ENCODE measurements around the gene C11orf24.

C11orf24 gene

DNA sequence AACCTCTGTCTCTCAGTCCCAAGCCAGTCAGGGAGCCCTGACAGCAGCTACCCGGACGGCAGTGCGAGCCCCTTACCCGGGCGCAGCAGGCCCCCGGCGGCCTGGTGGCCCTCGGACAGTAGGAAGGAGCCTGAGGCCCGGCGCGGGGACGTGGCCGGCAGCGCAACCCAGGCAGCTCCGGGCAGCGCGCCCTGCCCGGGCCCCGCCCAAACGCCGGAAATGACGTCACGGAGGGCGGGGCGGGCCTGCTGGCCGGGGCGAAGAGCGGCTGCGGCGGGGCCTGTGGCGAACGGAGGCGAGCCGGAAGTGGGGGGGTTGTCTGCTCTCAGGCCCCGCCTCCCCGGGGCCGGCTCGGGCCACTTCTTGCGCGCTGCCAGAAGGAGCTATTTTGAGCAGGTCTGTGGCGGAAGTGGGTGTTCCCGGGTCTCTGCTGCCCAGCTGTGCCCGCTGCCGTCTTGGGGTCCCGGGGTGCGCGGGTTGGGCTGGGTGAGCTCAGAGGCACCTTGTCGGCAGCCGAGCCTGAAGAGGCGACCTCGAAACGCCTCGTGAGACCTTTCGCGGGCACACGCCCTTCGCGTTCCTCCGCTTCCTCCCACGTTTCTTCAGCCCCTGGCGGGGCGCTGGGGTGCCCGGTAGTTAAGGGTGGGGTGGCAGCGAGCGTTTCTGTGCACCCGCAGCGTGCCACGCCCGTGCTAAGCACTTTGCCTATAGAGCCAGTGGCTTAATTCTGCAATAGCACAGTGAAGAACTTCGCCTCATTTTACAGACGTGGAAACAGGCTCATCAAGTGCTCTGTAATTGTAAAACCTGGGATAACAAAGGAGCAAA, at the start of gene C11orf24:
Gene C11orf24 (minus strand): TSS at position 193 of the 828 bp plus-strand sequence. CDS start 8,206 bp downstream, outside the sequence.
- Histone ChIP-seq H3K4me3 (ENCODE audit: low read depth, low read length) (peak within 1 kb of the TSS; percentile 96), H3K36me3 (ENCODE audit: insufficient read depth, low read length) (peaks cover 6% of the 10 kb centered on the region; the same call in 1 of the 2 replicates), H2AFZ (ENCODE audit: low read length, unreplicated experiment) (peak within 1 kb of the TSS; percentile 66), H3K27ac (ENCODE audit: low read depth, low read length) (peak within 1 kb of the TSS; percentile 80), H3K4me1 (ENCODE audit: control insufficient read depth, insufficient read depth, low read length, unreplicated experiment) (peaks cover 20% of the 10 kb centered on the region), H3K79me2 (ENCODE audit: control insufficient read depth, insufficient read depth, low read length, unreplicated experiment) (peaks cover 37% of the 10 kb centered on the region), H3K27me3 (ENCODE audit: insufficient read depth, low read length) (no peaks in the 10 kb centered on the region)

GRCh38 chr11:68317147-68317785, 45.5 kb upstream of the C11orf24 start:
- H3K4me3 ChIP-seq (ENCODE audit: low read depth, low read length), result no peak overlapping the region
- no peak overlapping the region for H2AFZ ChIP-seq (ENCODE audit: low read length, unreplicated experiment)
- no peaks in the 10 kb centered on the region for H3K27me3 ChIP-seq (ENCODE audit: insufficient read depth, low read length)
- H3K36me3 ChIP-seq (ENCODE audit: insufficient read depth, low read length), result no peaks in the 10 kb centered on the region
- peaks cover 12% of the 10 kb centered on the region for H3K4me1 ChIP-seq (ENCODE audit: control insufficient read depth, insufficient read depth, low read length, unreplicated experiment)
- peaks cover 11% of the 10 kb centered on the region for H3K79me2 ChIP-seq (ENCODE audit: control insufficient read depth, insufficient read depth, low read length, unreplicated experiment)
- no peak overlapping the region for H3K27ac ChIP-seq (ENCODE audit: low read depth, low read length)

DNA sequence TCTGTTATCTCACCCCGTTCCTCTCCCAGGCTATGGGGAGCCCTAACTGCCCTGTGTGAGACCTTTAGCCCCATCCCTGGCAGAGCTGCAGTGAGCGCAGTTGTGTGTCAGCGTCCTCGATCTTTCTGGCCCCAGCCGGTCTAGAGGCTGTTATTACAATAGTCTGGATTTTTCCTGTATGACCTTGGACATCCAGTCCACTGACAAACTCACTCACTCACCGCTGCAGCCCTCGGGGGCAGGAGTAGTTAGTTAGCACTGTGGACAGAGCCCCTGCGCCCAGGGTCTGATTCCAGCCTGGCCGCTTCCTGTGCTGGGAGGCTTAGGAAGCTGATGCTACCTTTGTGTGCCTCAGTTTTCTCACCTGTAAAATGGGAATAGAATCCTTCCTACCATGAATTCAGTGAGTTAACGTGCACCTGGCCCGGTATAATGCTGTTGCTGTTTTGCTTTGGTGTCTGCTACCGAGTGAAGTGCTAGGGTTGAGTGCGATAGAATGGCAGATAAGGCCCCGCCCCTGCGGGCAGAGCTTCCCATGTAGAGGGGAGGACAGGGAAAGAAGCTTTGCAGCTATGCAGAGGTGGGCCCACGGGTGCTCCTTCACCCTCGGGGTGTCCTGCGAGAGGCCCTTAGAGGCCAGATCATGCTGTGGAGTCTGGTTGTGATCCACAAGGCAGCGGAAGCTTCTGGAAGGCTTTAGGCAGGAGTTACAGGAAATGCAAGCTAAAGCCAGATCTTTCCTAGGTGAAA, 43.6 kb upstream of the C11orf24 start:
- no peaks in the 10 kb centered on the region for H3K36me3 ChIP-seq (ENCODE audit: insufficient read depth, low read length)
- no peak overlapping the region for H2AFZ ChIP-seq (ENCODE audit: low read length, unreplicated experiment)
- H3K4me1 ChIP-seq (ENCODE audit: control insufficient read depth, insufficient read depth, low read length, unreplicated experiment), result peaks cover 12% of the 10 kb centered on the region
- no peaks in the 10 kb centered on the region; the same call in 1 of the 2 replicates for H3K27me3 ChIP-seq (ENCODE audit: insufficient read depth, low read length)
- peaks cover 11% of the 10 kb centered on the region for H3K79me2 ChIP-seq (ENCODE audit: control insufficient read depth, insufficient read depth, low read length, unreplicated experiment)
- peak overlapping the region; percentile 92 for H3K4me3 ChIP-seq (ENCODE audit: low read depth, low read length)
- H3K27ac ChIP-seq (ENCODE audit: low read depth, low read length), result peak overlapping the region; percentile 52; the same call in 1 of the 2 replicates

DNA sequence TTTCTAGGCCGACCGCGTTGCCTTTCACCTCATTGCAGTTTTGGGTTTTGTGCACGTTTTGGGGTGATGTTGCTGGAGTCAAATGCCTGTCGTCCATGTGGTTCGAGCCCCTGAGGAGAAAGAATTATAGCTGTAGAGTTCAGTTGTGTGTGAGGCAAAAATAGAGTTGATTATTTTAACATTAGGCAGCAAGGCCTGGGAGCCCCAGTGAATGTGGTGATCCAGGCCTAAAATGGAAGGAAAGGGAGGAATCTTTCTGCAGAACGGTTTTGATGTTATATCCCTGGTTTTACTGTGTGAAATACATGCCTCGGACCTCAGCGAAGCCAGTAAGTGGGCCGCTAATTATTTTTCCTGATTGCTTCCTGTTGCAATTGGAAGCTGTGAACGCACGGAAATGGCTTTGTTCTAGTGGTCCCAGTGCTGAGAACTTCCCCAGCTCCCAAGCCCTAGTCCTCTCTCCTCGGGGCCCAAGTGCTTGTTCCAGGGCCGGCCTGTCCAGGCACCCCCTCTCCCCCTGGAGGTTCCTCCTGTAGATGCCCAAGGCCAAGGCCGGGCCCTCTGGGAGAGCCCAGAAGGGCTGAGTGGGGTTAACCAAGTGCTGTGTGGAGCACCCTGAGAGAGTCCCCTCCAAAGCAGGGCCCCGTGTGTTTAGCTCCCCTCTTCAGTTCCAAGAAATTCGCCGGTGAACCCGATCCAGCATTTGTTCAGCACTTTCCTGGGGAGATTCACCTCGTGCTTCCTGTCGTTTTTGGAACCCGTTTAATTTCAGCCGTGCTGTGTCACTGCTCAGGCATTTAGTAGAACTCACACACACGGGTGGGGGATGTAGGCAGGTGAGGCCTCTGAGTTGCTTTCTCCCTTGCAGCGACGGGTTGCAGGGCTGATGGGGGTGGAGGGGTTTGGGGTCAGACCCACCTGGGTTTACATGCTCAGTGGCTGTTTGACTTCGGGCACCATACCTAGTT, 42.7 kb upstream of the C11orf24 start:
- Histone ChIP-seq H2AFZ (ENCODE audit: low read length, unreplicated experiment) (no peak overlapping the region), H3K27ac (ENCODE audit: low read depth, low read length) (peak overlapping the region; percentile 52), H3K36me3 (ENCODE audit: insufficient read depth, low read length) (no peaks in the 10 kb centered on the region), H3K79me2 (ENCODE audit: control insufficient read depth, insufficient read depth, low read length, unreplicated experiment) (peaks cover 11% of the 10 kb centered on the region), H3K4me3 (ENCODE audit: low read depth, low read length) (peak overlapping the region; percentile 92), H3K4me1 (ENCODE audit: control insufficient read depth, insufficient read depth, low read length, unreplicated experiment) (peaks cover 12% of the 10 kb centered on the region), H3K27me3 (ENCODE audit: insufficient read depth, low read length) (no peaks in the 10 kb centered on the region; the same call in 1 of the 2 replicates)

DNA sequence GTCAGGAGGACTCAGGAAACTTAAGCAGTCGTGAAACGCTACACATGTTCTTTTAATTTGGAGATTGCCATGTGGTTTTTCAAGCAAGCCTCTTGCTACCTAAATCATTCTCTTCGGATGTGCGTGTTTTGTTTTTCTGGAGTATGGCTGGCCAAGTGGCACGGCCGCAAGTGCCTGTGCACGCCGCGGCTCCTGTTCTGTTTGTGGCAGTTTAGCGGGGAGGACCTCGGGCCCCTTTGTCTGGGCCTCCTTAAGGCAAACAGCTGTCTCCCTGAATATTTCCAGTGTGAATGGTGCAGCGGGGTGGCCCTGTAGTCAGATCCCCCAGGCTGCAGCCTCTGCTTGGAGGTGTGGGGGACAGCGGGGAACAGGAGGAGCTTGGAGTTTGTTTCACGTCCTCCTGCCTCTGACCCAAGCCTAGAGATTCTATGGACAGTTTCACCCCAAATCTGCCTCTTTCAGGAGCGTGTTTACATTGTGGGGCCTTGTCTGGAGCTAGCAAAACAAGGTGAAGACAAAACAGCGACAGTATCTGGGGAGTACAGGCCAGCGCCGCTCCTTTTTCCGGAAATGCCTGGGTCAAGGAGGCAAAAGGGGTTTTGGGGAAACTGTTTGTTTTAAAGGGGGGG, 41.9 kb upstream of the C11orf24 start:
- no peaks in the 10 kb centered on the region; the same call in 1 of the 2 replicates for H3K27me3 ChIP-seq (ENCODE audit: insufficient read depth, low read length)
- peak overlapping the region; percentile 92 for H3K4me3 ChIP-seq (ENCODE audit: low read depth, low read length)
- peaks cover 12% of the 10 kb centered on the region for H3K4me1 ChIP-seq (ENCODE audit: control insufficient read depth, insufficient read depth, low read length, unreplicated experiment)
- peak overlapping the region; percentile 93 for H2AFZ ChIP-seq (ENCODE audit: low read length, unreplicated experiment)
- H3K36me3 ChIP-seq (ENCODE audit: insufficient read depth, low read length), result no peaks in the 10 kb centered on the region
- H3K79me2 ChIP-seq (ENCODE audit: control insufficient read depth, insufficient read depth, low read length, unreplicated experiment), result peaks cover 11% of the 10 kb centered on the region
- H3K27ac ChIP-seq (ENCODE audit: low read depth, low read length), result no peak overlapping the region

GRCh38 chr11:68312780-68313573, 41.2 kb upstream of the C11orf24 start:
- Histone ChIP-seq H2AFZ (ENCODE audit: low read length, unreplicated experiment) (peak overlapping the region; percentile 93), H3K36me3 (ENCODE audit: insufficient read depth, low read length) (no peaks in the 10 kb centered on the region), H3K27ac (ENCODE audit: low read depth, low read length) (no peak overlapping the region), H3K79me2 (ENCODE audit: control insufficient read depth, insufficient read depth, low read length, unreplicated experiment) (peaks cover 11% of the 10 kb centered on the region), H3K27me3 (ENCODE audit: insufficient read depth, low read length) (no peaks in the 10 kb centered on the region; the same call in 1 of the 2 replicates), H3K4me1 (ENCODE audit: control insufficient read depth, insufficient read depth, low read length, unreplicated experiment) (peaks cover 12% of the 10 kb centered on the region), H3K4me3 (ENCODE audit: low read depth, low read length) (peak overlapping the region; percentile 92)

- Histone ChIP-seq H3K4me3 (ENCODE audit: low read depth, low read length) (peak within 1 kb of the TSS; percentile 92), H3K4me1 (ENCODE audit: control insufficient read depth, insufficient read depth, low read length, unreplicated experiment) (peaks cover 12% of the 10 kb centered on the region), H3K36me3 (ENCODE audit: insufficient read depth, low read length) (no peaks in the 10 kb centered on the region), H2AFZ (ENCODE audit: low read length, unreplicated experiment) (peak within 1 kb of the TSS; percentile 93), H3K27me3 (ENCODE audit: insufficient read depth, low read length) (no peaks in the 10 kb centered on the region; the same call in 1 of the 2 replicates), H3K79me2 (ENCODE audit: control insufficient read depth, insufficient read depth, low read length, unreplicated experiment) (peaks cover 11% of the 10 kb centered on the region), H3K27ac (ENCODE audit: low read depth, low read length) (no peak within 1 kb of the TSS)
Observed at GRCh38 chr11:68312117-68312779, 40.5 kb upstream of the C11orf24 start, which contains the start of gene LRP5. Gene LRP5, plus strand, starts transcription at chr11:68312591. Its CDS starts 124 bp downstream, at chr11:68312715.

DNA sequence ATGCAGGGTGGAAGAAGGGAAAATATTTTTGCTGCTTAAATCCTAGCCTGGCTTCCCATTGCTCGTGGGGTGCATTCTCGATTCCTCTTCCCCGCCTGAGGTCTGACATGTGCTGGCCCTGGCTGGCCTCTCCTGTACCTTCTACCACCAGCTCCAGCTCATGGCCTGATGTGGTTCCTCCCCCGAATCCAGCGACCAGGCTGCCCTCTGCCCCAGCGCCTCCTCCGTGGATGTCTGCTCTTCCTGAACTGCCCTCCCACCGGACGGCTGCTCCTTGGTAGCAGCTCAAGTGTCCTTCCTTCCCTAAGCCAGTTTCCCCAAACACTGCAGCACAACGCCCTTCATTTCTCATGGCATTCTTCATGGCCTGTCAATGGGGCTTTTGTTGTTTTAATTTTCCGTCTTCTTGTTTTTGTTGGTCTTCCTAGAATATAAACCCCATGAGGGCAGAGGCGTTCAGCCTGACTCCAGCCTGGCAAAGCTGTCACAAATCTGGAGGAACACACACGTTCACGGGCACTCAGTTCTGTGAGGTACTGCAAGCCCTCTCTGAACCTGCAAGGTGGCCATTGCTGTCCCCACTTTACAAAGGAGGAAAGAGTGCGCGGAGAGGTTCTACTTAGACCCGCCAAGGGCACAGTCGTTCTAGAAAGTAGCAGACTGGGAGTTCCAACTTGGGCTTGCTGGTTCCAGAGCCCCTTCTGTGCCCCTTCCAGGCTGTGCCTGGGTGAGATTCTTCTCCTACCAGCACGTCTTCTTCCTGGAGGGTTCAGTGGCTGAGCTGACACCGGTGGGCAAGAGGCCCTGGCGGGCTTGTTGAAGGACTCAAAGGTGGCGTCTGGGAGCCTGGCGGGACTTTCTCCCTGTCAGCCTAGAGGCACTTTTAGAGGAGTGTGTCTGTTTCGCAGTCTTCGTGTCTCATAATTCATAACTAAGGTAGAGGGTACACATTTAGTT, 39.7 kb upstream of the C11orf24 start:
- no peak overlapping the region for H2AFZ ChIP-seq (ENCODE audit: low read length, unreplicated experiment)
- no peak overlapping the region for H3K27ac ChIP-seq (ENCODE audit: low read depth, low read length)
- H3K4me3 ChIP-seq (ENCODE audit: low read depth, low read length), result peak overlapping the region; percentile 52; the same call in 1 of the 2 replicates
- no peaks in the 10 kb centered on the region; the same call in 1 of the 2 replicates for H3K27me3 ChIP-seq (ENCODE audit: insufficient read depth, low read length)
- no peaks in the 10 kb centered on the region for H3K36me3 ChIP-seq (ENCODE audit: insufficient read depth, low read length)
- peaks cover 3% of the 10 kb centered on the region for H3K79me2 ChIP-seq (ENCODE audit: control insufficient read depth, insufficient read depth, low read length, unreplicated experiment)
- peaks cover 12% of the 10 kb centered on the region for H3K4me1 ChIP-seq (ENCODE audit: control insufficient read depth, insufficient read depth, low read length, unreplicated experiment)

Data from ACC112 (cell line).